ENCODE results near the gene PKD1. TPM values are rescaled to one million over a fixed set of nuclear protein-coding genes. Genes with fewer than 3 reads are reported as not detected.

The PKD1 gene
- total RNA-seq, 1 donor from 2014 or later: 97.8 TPM

DNA sequence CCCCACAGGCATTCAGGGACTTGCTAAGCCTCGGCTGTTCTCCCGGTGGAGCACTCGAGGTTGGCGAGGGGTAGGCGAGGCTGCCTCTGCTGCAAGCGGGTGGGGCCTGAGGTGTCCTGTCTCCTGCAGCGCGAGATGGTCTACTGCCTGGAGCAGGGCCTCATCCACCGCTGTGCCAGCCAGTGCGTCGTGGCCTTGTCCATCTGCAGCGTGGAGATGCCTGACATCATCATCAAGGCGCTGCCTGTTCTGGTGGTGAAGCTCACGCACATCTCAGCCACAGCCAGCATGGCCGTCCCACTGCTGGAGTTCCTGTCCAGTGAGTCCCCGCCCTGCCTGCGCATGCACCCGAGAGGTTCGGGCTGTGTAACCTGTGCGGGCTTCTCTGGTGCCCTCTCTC is 61.6 kb downstream of the PKD1 start:
- TF ChIP-seq, protein P1, sequence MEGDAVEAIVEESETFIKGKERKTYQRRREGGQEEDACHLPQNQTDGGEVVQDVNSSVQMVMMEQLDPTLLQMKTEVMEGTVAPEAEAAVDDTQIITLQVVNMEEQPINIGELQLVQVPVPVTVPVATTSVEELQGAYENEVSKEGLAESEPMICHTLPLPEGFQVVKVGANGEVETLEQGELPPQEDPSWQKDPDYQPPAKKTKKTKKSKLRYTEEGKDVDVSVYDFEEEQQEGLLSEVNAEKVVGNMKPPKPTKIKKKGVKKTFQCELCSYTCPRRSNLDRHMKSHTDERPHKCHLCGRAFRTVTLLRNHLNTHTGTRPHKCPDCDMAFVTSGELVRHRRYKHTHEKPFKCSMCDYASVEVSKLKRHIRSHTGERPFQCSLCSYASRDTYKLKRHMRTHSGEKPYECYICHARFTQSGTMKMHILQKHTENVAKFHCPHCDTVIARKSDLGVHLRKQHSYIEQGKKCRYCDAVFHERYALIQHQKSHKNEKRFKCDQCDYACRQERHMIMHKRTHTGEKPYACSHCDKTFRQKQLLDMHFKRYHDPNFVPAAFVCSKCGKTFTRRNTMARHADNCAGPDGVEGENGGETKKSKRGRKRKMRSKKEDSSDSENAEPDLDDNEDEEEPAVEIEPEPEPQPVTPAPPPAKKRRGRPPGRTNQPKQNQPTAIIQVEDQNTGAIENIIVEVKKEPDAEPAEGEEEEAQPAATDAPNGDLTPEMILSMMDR (IDR thresholded peaks at IDR 0.05; ENCODE audit: unreplicated experiment): no peak
- no peaks in the 10 kb centered on the region for H3K27me3 Mint-ChIP-seq
- no peaks in the 10 kb centered on the region for H3K9me3 Mint-ChIP-seq (ENCODE audit: low read depth)
- H3K4me1 Mint-ChIP-seq (ENCODE audit: low read depth): no peaks in the 10 kb centered on the region
- no peak overlapping the region for H3K4me3 Mint-ChIP-seq (ENCODE audit: low read depth)
- no peak overlapping the region for H3K27ac Mint-ChIP-seq
- no peak for DNase-seq (ENCODE audit: low spot score, unreplicated experiment)
- H3K36me3 Mint-ChIP-seq (ENCODE audit: insufficient read depth): peaks cover 13% of the 10 kb centered on the region

DNA sequence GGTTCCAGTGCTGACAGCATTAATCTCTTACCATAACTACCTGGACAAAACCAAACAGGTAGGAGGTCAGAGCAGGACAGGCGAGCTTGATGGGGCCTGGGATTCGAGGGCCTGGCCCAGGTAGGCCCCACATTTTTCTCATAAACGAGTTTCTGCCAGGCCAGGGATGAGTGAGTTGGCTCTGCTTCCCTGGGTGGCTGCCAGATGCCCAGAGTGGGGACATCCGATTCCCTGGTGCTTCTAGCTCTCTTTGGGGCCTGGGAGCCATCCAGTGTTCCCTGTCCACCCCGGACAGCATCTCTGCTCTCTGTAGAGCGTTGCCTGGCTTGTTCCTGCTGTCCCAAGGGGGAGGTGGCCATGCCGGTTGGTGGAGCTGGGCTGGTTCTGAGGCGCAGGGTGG is 62.8 kb downstream of the PKD1 start:
- TF ChIP-seq, protein P1 (IDR thresholded peaks at IDR 0.05; ENCODE audit: unreplicated experiment): no peak

DNA sequence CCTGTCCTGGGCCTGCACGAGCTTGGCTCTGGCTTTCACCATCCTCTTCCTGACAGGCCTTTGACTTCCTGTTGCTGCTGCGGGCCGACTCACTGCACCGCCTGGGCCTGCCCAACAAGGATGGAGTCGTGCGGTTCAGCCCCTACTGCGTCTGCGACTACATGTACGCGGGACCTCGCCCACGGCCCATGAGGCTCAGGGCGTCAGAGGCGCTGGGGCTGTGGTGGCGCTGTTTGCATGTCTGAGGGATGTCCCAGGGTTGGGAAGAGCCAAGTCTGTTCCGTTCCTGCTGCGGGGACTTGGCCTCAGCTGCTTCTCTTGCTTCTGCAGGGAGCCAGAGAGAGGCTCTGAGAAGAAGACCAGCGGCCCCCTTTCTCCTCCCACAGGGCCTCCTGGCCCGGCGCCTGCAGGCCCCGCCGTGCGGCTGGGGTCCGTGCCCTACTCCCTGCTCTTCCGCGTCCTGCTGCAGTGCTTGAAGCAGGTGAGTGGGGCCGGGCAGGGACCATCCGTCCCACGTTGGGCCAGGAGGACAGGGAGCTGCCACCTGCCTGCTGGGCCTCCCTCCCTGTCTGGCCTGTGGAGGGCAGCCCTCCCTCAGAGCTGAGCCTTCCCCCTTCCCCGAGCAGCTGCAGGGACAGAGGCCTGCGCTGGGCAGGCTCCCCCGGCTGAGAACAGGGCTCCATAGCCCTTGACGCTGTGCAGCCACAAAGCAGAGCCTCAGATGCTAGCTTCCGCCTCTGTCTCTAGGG is 64.1 kb downstream of the PKD1 start:
- DNase-seq (ENCODE audit: low spot score, unreplicated experiment): no peak
- Mint-ChIP-seq H3K27me3 (no peaks in the 10 kb centered on the region), H3K36me3 (ENCODE audit: insufficient read depth) (peaks cover 13% of the 10 kb centered on the region), H3K4me1 (ENCODE audit: low read depth) (no peaks in the 10 kb centered on the region), H3K9me3 (ENCODE audit: low read depth) (no peaks in the 10 kb centered on the region), H3K27ac (no peak overlapping the region), H3K4me3 (ENCODE audit: low read depth) (no peak overlapping the region)
- TF ChIP-seq, protein P1 (IDR thresholded peaks at IDR 0.05; ENCODE audit: unreplicated experiment): no peak

More for the DNA sequence above, 62.8 kb downstream of the PKD1 start:
- Mint-ChIP-seq H3K4me3 (ENCODE audit: low read depth) (no peak overlapping the region), H3K36me3 (ENCODE audit: insufficient read depth) (peaks cover 16% of the 10 kb centered on the region), H3K27ac (no peak overlapping the region), H3K4me1 (ENCODE audit: low read depth) (no peaks in the 10 kb centered on the region), H3K9me3 (ENCODE audit: low read depth) (no peaks in the 10 kb centered on the region), H3K27me3 (no peaks in the 10 kb centered on the region)
- no peak for DNase-seq (ENCODE audit: low spot score, unreplicated experiment)

DNA sequence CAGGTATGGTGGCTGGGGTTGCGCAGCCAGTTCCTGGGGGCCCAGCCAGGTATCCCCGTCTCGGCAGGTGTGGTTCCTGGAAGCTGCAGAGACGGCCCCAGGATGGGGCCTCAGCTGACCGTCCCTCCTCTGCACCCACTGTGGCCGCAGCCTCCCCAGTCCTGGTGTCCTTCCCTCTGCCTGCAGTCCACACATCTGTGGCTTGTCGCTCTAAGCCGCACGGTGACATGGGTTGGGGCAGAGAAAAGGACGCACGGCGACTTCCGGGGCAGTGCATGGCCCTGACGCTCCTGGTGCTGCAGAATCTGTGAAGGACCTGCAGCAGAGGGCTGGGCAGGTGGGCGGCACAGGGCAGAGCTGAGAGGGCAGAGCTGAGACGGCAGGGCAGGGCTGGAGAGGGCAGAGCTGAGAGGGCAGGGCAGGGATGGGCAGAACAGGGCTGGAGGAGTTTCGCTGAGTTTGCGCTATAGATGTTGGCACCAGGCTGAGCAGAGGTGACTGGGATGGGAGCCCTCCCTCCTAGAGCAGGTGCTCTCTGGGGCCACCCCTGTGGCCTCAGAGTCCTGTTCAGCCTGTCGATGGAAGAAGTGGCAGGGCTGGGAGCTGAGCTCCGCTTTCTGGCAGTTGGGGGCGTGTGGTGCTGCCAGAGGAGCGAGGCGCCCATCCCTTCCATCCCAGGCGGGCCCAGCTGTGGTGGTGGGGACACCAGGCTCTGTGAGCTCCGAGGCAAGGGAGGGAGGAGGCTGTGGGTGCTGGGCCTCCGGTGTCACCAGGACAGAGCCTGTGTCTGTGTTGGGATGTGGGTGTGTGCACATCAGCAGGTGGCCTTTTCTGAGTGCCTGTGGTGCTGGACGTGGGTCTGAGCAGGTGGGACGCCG is 64.9 kb downstream of the PKD1 start:
- Mint-ChIP-seq H3K36me3 (ENCODE audit: insufficient read depth) (peaks cover 16% of the 10 kb centered on the region), H3K4me1 (ENCODE audit: low read depth) (no peaks in the 10 kb centered on the region), H3K9me3 (ENCODE audit: low read depth) (no peaks in the 10 kb centered on the region), H3K27ac (no peak overlapping the region), H3K27me3 (no peaks in the 10 kb centered on the region), H3K4me3 (ENCODE audit: low read depth) (no peak overlapping the region)
- TF ChIP-seq, protein P1 (IDR thresholded peaks at IDR 0.05; ENCODE audit: unreplicated experiment): no peak
- DNase-seq (ENCODE audit: low spot score, unreplicated experiment): no peak

DNA sequence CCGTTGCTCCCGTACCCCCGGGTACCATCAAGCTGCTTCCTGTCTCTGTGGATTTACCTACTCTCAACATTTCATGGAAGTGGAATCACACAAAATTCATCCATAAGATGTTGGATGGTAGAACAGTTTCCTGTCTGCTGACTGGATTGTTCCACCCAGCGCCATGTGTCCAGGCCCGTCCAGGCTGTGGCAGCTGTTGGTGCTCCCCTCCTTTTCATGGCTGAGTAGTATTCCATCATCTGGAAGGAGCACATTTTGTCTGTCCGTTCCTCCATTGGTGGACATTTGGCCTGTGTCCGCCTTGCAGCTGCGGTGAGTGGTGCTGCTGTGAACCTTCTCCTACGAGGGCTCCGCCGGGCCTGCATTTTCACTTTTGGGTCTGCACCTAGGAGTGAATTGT is 69.6 kb downstream of the PKD1 start:
- H3K4me1 Mint-ChIP-seq (ENCODE audit: low read depth): no peaks in the 10 kb centered on the region
- TF ChIP-seq, protein P1 (IDR thresholded peaks at IDR 0.05; ENCODE audit: unreplicated experiment): no peak
- H3K4me3 Mint-ChIP-seq (ENCODE audit: low read depth): no peak overlapping the region
- peaks cover 13% of the 10 kb centered on the region for H3K36me3 Mint-ChIP-seq (ENCODE audit: insufficient read depth)
- no peak overlapping the region for H3K27ac Mint-ChIP-seq
- no peaks in the 10 kb centered on the region for H3K9me3 Mint-ChIP-seq (ENCODE audit: low read depth)
- no peaks in the 10 kb centered on the region for H3K27me3 Mint-ChIP-seq
- DNase-seq (ENCODE audit: low spot score, unreplicated experiment): no peak
